Measurements from ENCODE around the gene COL27A1.
"Not testable (repeated sequence)": the region's sequence is repeated elsewhere in the genome, so short reads cannot be mapped to it uniquely, and the experiment has no call there.

DNA sequence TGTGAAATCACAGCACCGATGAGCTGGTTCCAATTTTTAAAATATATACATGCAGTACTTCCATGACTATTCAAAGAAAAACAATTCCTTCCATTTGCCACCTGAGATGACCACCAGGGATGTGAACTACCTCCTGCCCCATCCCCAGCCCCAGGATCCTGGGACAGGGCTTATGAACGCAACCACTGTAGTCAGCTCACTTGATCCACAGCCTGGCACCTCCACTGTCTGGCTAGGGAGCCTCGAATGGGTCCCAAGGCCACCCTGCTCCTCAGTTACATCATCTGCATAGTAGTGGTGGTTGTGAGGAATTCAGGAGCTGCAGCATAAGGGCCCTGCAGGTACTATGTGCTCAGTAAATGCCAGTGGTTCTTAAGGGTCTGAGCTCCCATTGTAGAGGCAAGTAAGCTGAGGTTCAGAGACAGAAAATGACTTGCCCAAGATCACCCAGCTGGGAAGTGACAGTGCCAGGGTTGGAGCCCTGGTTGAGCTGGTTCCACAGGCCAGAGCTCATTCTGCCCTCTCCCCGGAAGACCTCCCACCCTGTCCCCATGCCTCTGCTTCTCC is 177.2 kb downstream of the COL27A1 start:
- TF ChIP-seq, protein P1, sequence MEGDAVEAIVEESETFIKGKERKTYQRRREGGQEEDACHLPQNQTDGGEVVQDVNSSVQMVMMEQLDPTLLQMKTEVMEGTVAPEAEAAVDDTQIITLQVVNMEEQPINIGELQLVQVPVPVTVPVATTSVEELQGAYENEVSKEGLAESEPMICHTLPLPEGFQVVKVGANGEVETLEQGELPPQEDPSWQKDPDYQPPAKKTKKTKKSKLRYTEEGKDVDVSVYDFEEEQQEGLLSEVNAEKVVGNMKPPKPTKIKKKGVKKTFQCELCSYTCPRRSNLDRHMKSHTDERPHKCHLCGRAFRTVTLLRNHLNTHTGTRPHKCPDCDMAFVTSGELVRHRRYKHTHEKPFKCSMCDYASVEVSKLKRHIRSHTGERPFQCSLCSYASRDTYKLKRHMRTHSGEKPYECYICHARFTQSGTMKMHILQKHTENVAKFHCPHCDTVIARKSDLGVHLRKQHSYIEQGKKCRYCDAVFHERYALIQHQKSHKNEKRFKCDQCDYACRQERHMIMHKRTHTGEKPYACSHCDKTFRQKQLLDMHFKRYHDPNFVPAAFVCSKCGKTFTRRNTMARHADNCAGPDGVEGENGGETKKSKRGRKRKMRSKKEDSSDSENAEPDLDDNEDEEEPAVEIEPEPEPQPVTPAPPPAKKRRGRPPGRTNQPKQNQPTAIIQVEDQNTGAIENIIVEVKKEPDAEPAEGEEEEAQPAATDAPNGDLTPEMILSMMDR (IDR thresholded peaks at IDR 0.05), result not testable (repeated sequence)
- not testable (repeated sequence) for TF ChIP-seq POLR2AphosphoS5, EP300, POLR2A (IDR thresholded peaks at IDR 0.05)
